Small intestine (tissue), 7 donors: ENCODE data around the gene KIAA1755. TPM values are rescaled to one million over a fixed set of nuclear protein-coding genes. Genes with fewer than 3 reads are reported as not detected.

Experiments used
- DNase-seq, 2 donors: peaks; one replicate each; pipeline versions ENCODE4 v3.0.0 to v3.0.0-alpha.2; 2013
- FAIRE-seq: peaks from 2 replicates; lab custom pipeline; 2012; peaks lifted over from hg19 to GRCh38; lab: Jason Lieb, UNC
- H3K27ac ChIP-seq, 3 donors: one replicate each; pipeline ENCODE4 v1.5.1; 2013; ENCODE audit warnings: low read length in 2 of 3, mild to moderate bottlenecking in 2 of 3, control low read depth in 1 of 3, inconsistent platforms in 1 of 3, low read depth in 1 of 3, moderate library complexity in 1 of 3
- H3K27me3 ChIP-seq, 3 donors: one replicate each; pipeline ENCODE4 v1.6.1; 2013; ENCODE audit warnings: low read length in 3 of 3, inconsistent platforms in 1 of 3; ENCODE audit not compliant: control insufficient read depth in 3 of 3, insufficient read depth in 3 of 3
- H3K36me3 ChIP-seq, 3 donors: one replicate each; pipeline ENCODE4 v1.6.1; 2013; ENCODE audit warnings: low read length in 3 of 3, inconsistent platforms in 1 of 3, low read depth in 1 of 3, mild to moderate bottlenecking in 1 of 3, moderate library complexity in 1 of 3; ENCODE audit not compliant: control insufficient read depth in 3 of 3, insufficient read depth in 2 of 3
- H3K4me1 ChIP-seq, 3 donors: one replicate each; pipeline ENCODE4 v1.6.1; 2013; ENCODE audit warnings: low read length in 2 of 3, inconsistent platforms in 1 of 3, low read depth in 1 of 3, mild to moderate bottlenecking in 1 of 3, moderate library complexity in 1 of 3; ENCODE audit not compliant: control insufficient read depth in 3 of 3, insufficient read depth in 2 of 3
- H3K4me3 ChIP-seq, 3 donors: one replicate each; pipeline ENCODE4 v1.5.1; 2013; ENCODE audit warnings: low read length in 3 of 3, control low read depth in 1 of 3, inconsistent platforms in 1 of 3, low read depth in 1 of 3, mild to moderate bottlenecking in 1 of 3, moderate library complexity in 1 of 3
- H3K9me3 ChIP-seq, 2 donors: one replicate each; pipeline ENCODE4 v1.6.1; 2013; ENCODE audit warnings: low read depth in 1 of 2, low read length in 1 of 2; ENCODE audit not compliant: control insufficient read depth in 2 of 2, insufficient read depth in 1 of 2
- WGBS, 3 donors: extraction: QIAGEN DNeasy Blood & Tissue Kit; methylation state at CpG; one replicate each; pipeline ENCODE4 v1.1.7; 2013; 5-methylcytosine and 5-hydroxymethylcytosine counted together
- polyA plus RNA-seq, 4 donors: library from polyadenylated mRNA; stranded (reverse) in 3 of 4; unstranded in 1 of 4; fragments of 200-250 nt in 3 of 4; fragments of 120-200 nt in 1 of 4; gene quantifications; one replicate each; pipeline versions ENCODE4 v1.2.1 to v1.2.3, GENCODE V29; 2013
- donor health status: healthy with polysubstance abuse.
- donor health status: control.
- donor health status: control.
- donor health status: Bipolar disorder and iron deficiency.
- donor health status: healthy.

KIAA1755 gene
- polyA plus RNA-seq, 4 donors, result 0.45 to 5.6 (median 1.5) TPM

GRCh38 chr20:38169636-38170193 lies 90.8 kb downstream of the KIAA1755 start:
- peak overlapping the region in 1 of 3 donors; percentile 36 for H3K27ac ChIP-seq

GRCh38 chr20:38168791-38169589 lies 91.5 kb downstream of the KIAA1755 start:
- DNase-seq, result peak in 1 of 2 donors; percentile 21
- H3K4me1 ChIP-seq, result peaks cover 0 to 29% (median 3%) of the 10 kb centered on the region in 3 donors
- no peak for FAIRE-seq
- WGBS, 3 donors, result 45 to 59% (median 52%) methylated on average over 7 to 8 of the region's 8 CpGs
- H3K36me3 ChIP-seq, result peaks cover 0 to 3% (median 0%) of the 10 kb centered on the region in 3 donors
- no peaks in the 10 kb centered on the region for H3K27me3 ChIP-seq
- H3K27ac ChIP-seq, result peak overlapping the region in 1 of 3 donors; percentile 71
- no peak overlapping the region for H3K4me3 ChIP-seq
- no peaks in the 10 kb centered on the region for H3K9me3 ChIP-seq

More at GRCh38 chr20:38169636-38170193, 90.8 kb downstream of the KIAA1755 start:
- Histone ChIP-seq H3K36me3 (no peaks in the 10 kb centered on the region), H3K4me3 (no peak overlapping the region), H3K9me3 (no peaks in the 10 kb centered on the region), H3K4me1 (peaks cover 0 to 27% (median 0%) of the 10 kb centered on the region in 3 donors), H3K27me3 (peaks cover 0 to 2% (median 0%) of the 10 kb centered on the region in 3 donors)
- DNase-seq (no peak), FAIRE-seq (no peak)
- WGBS, 3 donors, result 88 to 96% (median 94%) methylated on average over 6 of the region's 6 CpGs

GRCh38 chr20:38167851-38168760 lies 92.4 kb downstream of the KIAA1755 start:
- H3K9me3 ChIP-seq, result no peaks in the 10 kb centered on the region
- peak in 1 of 2 donors; percentile 70 for DNase-seq
- H3K36me3 ChIP-seq, result peaks cover 0 to 12% (median 0%) of the 10 kb centered on the region in 3 donors
- FAIRE-seq, result no peak
- peaks cover 0 to 29% (median 3%) of the 10 kb centered on the region in 3 donors for H3K4me1 ChIP-seq
- H3K27ac ChIP-seq, result peak overlapping the region in 2 of 3 donors; percentile 31 to 71
- H3K4me3 ChIP-seq, result no peak overlapping the region
- WGBS, 3 donors, result 57 to 62% (median 58%) methylated on average over 7 of the region's 7 CpGs
- no peaks in the 10 kb centered on the region for H3K27me3 ChIP-seq

GRCh38 chr20:38167328-38167850 lies 93.1 kb downstream of the KIAA1755 start:
- Histone ChIP-seq H3K36me3 (peaks cover 0 to 18% (median 0%) of the 10 kb centered on the region in 3 donors), H3K27ac (peak overlapping the region in 2 of 3 donors; percentile 31 to 71), H3K9me3 (no peaks in the 10 kb centered on the region), H3K4me1 (peaks cover 0 to 29% (median 3%) of the 10 kb centered on the region in 3 donors), H3K4me3 (no peak overlapping the region), H3K27me3 (no peaks in the 10 kb centered on the region)
- no peak for DNase-seq
- no peak for FAIRE-seq
- WGBS, 3 donors, result 90 to 95% (median 95%) methylated on average over 8 of the region's 8 CpGs

GRCh38 chr20:38166703-38167233 lies 93.8 kb downstream of the KIAA1755 start:
- no peak overlapping the region for H3K4me3 ChIP-seq
- DNase-seq (no peak), FAIRE-seq (no peak)
- no peaks in the 10 kb centered on the region for H3K27me3 ChIP-seq
- H3K9me3 ChIP-seq, result no peaks in the 10 kb centered on the region
- H3K27ac ChIP-seq, result peak overlapping the region in 2 of 3 donors; percentile 18 to 23
- H3K4me1 ChIP-seq, result peaks cover 0 to 29% (median 3%) of the 10 kb centered on the region in 3 donors
- WGBS, 3 donors, result 79 to 85% (median 79%) methylated on average over 11 of the region's 11 CpGs
- H3K36me3 ChIP-seq, result peaks cover 0 to 21% (median 0%) of the 10 kb centered on the region in 3 donors

- DNase-seq, result peak in 1 of 2 donors; percentile 18
- Histone ChIP-seq H3K4me3 (peak overlapping the region in 1 of 3 donors; percentile 17), H3K27me3 (no peaks in the 10 kb centered on the region), H3K27ac (peak overlapping the region in 2 of 3 donors; percentile 18 to 51), H3K9me3 (no peaks in the 10 kb centered on the region), H3K36me3 (peaks cover 0 to 27% (median 0%) of the 10 kb centered on the region in 3 donors), H3K4me1 (peaks cover 0 to 29% (median 3%) of the 10 kb centered on the region in 3 donors)
- no peak for FAIRE-seq
- WGBS, 3 donors, result 79 to 86% (median 79%) methylated on average over 11 of the region's 11 CpGs
Observed at GRCh38 chr20:38165966-38166702, 94.4 kb downstream of the KIAA1755 start.
